Stomach smooth muscle (tissue), 2 donors: ENCODE data around the gene NTF4.
A peak's percentile ranks its signal among the peaks of the same experiment; 100 is the strongest.
"Not testable (repeated sequence)": the region's sequence is repeated elsewhere in the genome, so short reads cannot be mapped to it uniquely, and the experiment has no call there.

Experiments
- H3K27ac ChIP-seq: one replicate; pipeline ENCODE4 v1.7.0; 2013; ENCODE audit warnings: mild to moderate bottlenecking, low read length, inconsistent platforms
- H3K27me3 ChIP-seq, 2 donors: one replicate each; pipeline ENCODE4 v1.7.0; 2013; ENCODE audit warnings: low read length in 2 of 2; ENCODE audit not compliant: insufficient read depth in 2 of 2, control insufficient read depth in 1 of 2
- H3K36me3 ChIP-seq, 2 donors: one replicate each; pipeline ENCODE4 v1.7.0; 2013; ENCODE audit warnings: low read length in 2 of 2; ENCODE audit not compliant: control insufficient read depth in 2 of 2, insufficient read depth in 2 of 2
- H3K4me1 ChIP-seq: one replicate; pipeline ENCODE4 v1.7.0; 2013; ENCODE audit warnings: low read length; ENCODE audit not compliant: control insufficient read depth, insufficient read depth
- H3K4me3 ChIP-seq, 2 donors: one replicate each; pipeline ENCODE4 v1.7.0; 2013; ENCODE audit warnings: low read length in 2 of 2
- H3K9ac ChIP-seq, 2 donors: one replicate each; pipeline ENCODE4 v1.7.0; 2013; ENCODE audit warnings: low read length in 2 of 2, mild to moderate bottlenecking in 1 of 2
- H3K9me3 ChIP-seq, 2 donors: one replicate each; pipeline ENCODE4 v1.7.0; 2013; ENCODE audit warnings: low read length in 2 of 2; ENCODE audit not compliant: control insufficient read depth in 2 of 2
- donor health status: healthy.
- donor health status: Pancreatic carcinoma.

The NTF4 gene

GRCh38 chr19:49029749-49030148 is 34.9 kb downstream of the NTF4 start:
- not testable (repeated sequence) for H3K9me3 ChIP-seq, H3K27ac ChIP-seq, H3K27me3 ChIP-seq, H3K4me1 ChIP-seq, H3K9ac ChIP-seq, H3K36me3 ChIP-seq, H3K4me3 ChIP-seq

DNA sequence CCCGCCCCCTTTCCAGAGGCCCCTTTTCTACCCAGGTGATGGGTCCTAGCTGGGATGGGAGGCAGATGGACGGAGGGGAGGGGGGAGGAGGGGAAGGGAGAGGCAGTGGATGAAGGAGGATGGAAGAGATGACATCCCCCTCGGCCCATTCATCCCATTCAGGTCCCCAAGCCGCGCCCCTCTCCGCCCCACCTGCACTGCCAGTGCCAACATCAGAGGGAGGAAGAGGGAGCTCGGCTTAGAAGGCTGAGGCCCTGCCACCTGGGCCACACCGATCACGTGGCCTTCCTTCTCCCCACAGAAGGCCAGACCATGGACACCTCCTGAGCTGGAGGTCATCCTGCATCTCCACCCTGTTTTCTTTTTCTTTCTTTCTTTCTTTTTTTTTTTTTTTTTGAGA is 35.9 kb downstream of the NTF4 start:
- not testable (repeated sequence) for H3K9me3 ChIP-seq, H3K4me3 ChIP-seq, H3K4me1 ChIP-seq, H3K9ac ChIP-seq, H3K36me3 ChIP-seq, H3K27ac ChIP-seq, H3K27me3 ChIP-seq

DNA sequence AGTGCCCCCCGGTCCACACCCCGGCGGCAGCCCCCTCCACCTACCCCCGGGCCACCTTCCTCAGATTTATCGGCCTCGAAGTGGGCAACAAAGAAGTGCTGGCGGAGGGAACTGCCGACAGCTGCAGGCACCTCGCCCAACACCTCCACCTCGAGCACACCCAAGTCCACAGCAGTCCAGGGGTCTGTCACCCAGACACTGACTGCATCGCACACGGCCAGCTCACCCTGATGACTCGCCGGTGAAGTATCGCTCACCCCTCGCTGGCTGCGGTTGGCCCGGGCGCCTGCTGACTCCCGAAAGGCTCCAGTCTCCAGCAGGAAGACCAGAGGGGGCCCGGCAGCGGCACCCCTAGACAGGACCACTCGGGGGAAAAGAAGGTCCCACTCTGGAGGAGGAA is 39.0 kb downstream of the NTF4 start:
- H3K9ac ChIP-seq, H3K27ac ChIP-seq: not testable (repeated sequence)

GRCh38 chr19:49025088-49025487 is 39.5 kb downstream of the NTF4 start:
- not testable (repeated sequence) for H3K4me1 ChIP-seq, H3K9ac ChIP-seq, H3K9me3 ChIP-seq, H3K27me3 ChIP-seq, H3K27ac ChIP-seq, H3K36me3 ChIP-seq, H3K4me3 ChIP-seq

More for the DNA sequence above, 39.0 kb downstream of the NTF4 start:
- H3K27me3 ChIP-seq, H3K4me3 ChIP-seq, H3K9me3 ChIP-seq, H3K4me1 ChIP-seq, H3K36me3 ChIP-seq: not testable (repeated sequence)

GRCh38 chr19:49024233-49024632 is 40.4 kb downstream of the NTF4 start, which contains the start of gene CGB3:
Gene CGB3 (minus strand): TSS chr19:49024333. CDS start chr19:49023971, 362 bp downstream.
- not testable (repeated sequence) for H3K27ac ChIP-seq, H3K4me1 ChIP-seq, H3K27me3 ChIP-seq, H3K36me3 ChIP-seq, H3K9me3 ChIP-seq, H3K9ac ChIP-seq, H3K4me3 ChIP-seq

- no peaks in the 10 kb centered on the region for H3K9me3 ChIP-seq
- no peak overlapping the region for H3K27ac ChIP-seq
- no peaks in the 10 kb centered on the region for H3K36me3 ChIP-seq
- H3K27me3 ChIP-seq = peaks cover 6 to 24% of the 10 kb centered on the region in 2 donors
- H3K9ac ChIP-seq = no peak overlapping the region
- peaks cover 14% of the 10 kb centered on the region for H3K4me1 ChIP-seq
- H3K4me3 ChIP-seq = no peak overlapping the region
Observed at GRCh38 chr19:49022116-49022515, 42.5 kb downstream of the NTF4 start.

DNA sequence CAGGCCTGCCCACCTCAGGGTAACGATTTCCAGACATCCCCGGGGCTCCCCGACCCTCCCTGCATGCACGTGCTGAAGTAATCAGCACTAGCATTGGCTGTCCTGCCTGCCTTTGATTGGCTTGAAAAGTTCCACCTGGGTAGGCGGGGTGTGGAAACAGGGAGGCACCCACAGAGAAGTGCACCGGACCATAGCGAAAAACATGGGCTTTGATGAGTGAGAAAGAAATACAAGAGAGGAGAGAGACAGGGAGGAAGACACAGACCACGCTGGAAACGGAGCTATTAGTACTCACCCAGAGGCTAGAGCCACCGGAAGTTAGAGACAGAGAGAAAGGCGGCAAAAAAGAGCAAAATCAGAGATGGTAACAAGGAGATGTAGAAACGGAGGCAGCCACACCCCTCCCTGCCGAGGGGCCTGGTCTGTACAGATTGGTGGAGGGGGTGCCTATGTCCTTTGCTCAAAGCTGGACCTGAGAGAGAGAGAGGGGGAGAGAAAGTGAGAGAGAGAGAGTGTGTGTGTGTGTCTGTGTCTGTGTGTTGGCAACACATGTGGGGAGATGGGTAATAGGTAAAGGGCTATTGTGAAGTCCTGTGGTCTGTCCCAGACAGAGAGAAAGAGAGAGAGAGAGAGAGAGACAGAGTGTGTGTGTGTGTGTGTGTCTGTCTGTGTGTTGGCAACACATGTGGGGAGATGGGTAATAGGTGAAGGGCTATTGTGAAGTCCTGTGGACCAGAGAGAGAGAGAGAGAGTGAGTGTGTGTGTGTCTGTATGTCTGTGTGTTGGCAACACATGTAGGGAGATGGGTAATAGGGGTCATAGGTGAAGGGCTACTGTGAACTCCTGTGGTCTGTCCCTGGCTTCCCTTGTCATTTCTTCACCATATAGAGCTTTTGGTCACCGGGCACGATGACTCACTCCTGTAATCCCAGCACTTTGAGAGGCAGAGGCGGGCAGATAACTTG is 43.4 kb downstream of the NTF4 start:
- Histone ChIP-seq H3K27ac (no peak overlapping the region), H3K4me1 (peaks cover 14% of the 10 kb centered on the region), H3K27me3 (peaks cover 6 to 24% of the 10 kb centered on the region in 2 donors), H3K9me3 (no peaks in the 10 kb centered on the region), H3K36me3 (no peaks in the 10 kb centered on the region), H3K4me3 (no peak overlapping the region), H3K9ac (no peak overlapping the region)

- peaks cover 14% of the 10 kb centered on the region for H3K4me1 ChIP-seq
- H3K9me3 ChIP-seq = no peaks in the 10 kb centered on the region
- peaks cover 0 to 5% of the 10 kb centered on the region in 2 donors for H3K36me3 ChIP-seq
- H3K4me3 ChIP-seq = no peak overlapping the region
- no peak overlapping the region for H3K9ac ChIP-seq
- no peak overlapping the region for H3K27ac ChIP-seq
- H3K27me3 ChIP-seq = peaks cover 6 to 24% of the 10 kb centered on the region in 2 donors
Observed at GRCh38 chr19:49020342-49020741, 44.3 kb downstream of the NTF4 start.

GRCh38 chr19:49019242-49019932 is 45.2 kb downstream of the NTF4 start:
- H3K27ac ChIP-seq = no peak overlapping the region
- peaks cover 0 to 9% of the 10 kb centered on the region in 2 donors for H3K36me3 ChIP-seq
- peaks cover 6 to 24% of the 10 kb centered on the region in 2 donors for H3K27me3 ChIP-seq
- H3K4me1 ChIP-seq = peaks cover 14% of the 10 kb centered on the region
- H3K9me3 ChIP-seq = no peaks in the 10 kb centered on the region
- H3K9ac ChIP-seq = no peak overlapping the region
- peak overlapping the region in 1 of 2 donors; percentile 71 for H3K4me3 ChIP-seq

- H3K27me3 ChIP-seq = peaks cover 6 to 24% of the 10 kb centered on the region in 2 donors
- peak overlapping the region in 1 of 2 donors; percentile 17 for H3K9ac ChIP-seq
- H3K27ac ChIP-seq, H3K9me3 ChIP-seq: not testable (repeated sequence)
- peaks cover 14% of the 10 kb centered on the region for H3K4me1 ChIP-seq
- H3K36me3 ChIP-seq = peaks cover 0 to 12% of the 10 kb centered on the region in 2 donors
- peak overlapping the region; percentile 38 to 71 for H3K4me3 ChIP-seq
Observed at GRCh38 chr19:49018388-49019241, 46.0 kb downstream of the NTF4 start.
